Tibial nerve (tissue), 4 donors: ENCODE data around the gene BUB1. TPM values are rescaled to one million over a fixed set of nuclear protein-coding genes. Genes with fewer than 3 reads are reported as not detected.
"Not testable (repeated sequence)": the region's sequence is repeated elsewhere in the genome, so short reads cannot be mapped to it uniquely, and the experiment has no call there.

ENCODE experiments used
- DNase-seq, 2 donors: peaks; one replicate each; pipeline ENCODE4 v3.0.0-alpha.2; 2019; ENCODE audit warnings: low spot score in 2 of 2
- H3K27ac ChIP-seq, 4 donors: fragments of 200-600 bp; sonication (generic) in 3 of 4; one replicate each; pipeline ENCODE4 v1.5.1; 2017 to 2019; ENCODE audit warnings: mild to moderate bottlenecking in 1 of 4
- H3K27me3 ChIP-seq, 2 donors: fragments of 200-600 bp; sonication (generic) in 1 of 2; one replicate each; pipeline versions ENCODE4 v1.5.1 to v1.6.0; 2017 to 2019
- H3K36me3 ChIP-seq, 3 donors: fragments of 200-600 bp; sonication (generic); one replicate each; pipeline ENCODE4 v1.5.1; 2018 to 2019
- H3K4me1 ChIP-seq, 4 donors: fragments of 200-600 bp; sonication (generic) in 3 of 4; one replicate each; pipeline ENCODE4 v1.5.1; 2017 to 2019
- H3K4me3 ChIP-seq, 4 donors: fragments of 200-600 bp; sonication (generic) in 3 of 4; one replicate each; pipeline ENCODE4 v1.5.1; 2017 to 2019; ENCODE audit warnings: mild to moderate bottlenecking in 1 of 4, moderate library complexity in 1 of 4
- H3K9me3 ChIP-seq, 4 donors: fragments of 200-600 bp; sonication (generic) in 3 of 4; one replicate each; pipeline ENCODE4 v1.5.1; 2017 to 2019
- EP300 ChIP-seq, 2 donors: sonication (generic); formaldehyde crosslinking; IDR thresholded peaks; one replicate each; pipeline ENCODE4 v1.6.1; 2017; ENCODE audit warnings: antibody characterized with exemption in 2 of 2, mild to moderate bottlenecking in 1 of 2
- POLR2A ChIP-seq, 2 donors: fragments of 450-650 bp; IDR thresholded peaks; one replicate each; pipeline ENCODE4 v1.6.1; 2017; ENCODE audit warnings: antibody characterized with exemption in 2 of 2, mild to moderate bottlenecking in 2 of 2, moderate library complexity in 2 of 2
- WGBS, 2 donors: methylation state at CpG; one replicate each; pipeline ENCODE4 v1.1.5; 2018; 5-methylcytosine and 5-hydroxymethylcytosine counted together
- total RNA-seq, 4 donors: library from RNA; depleted of rRNA; stranded (reverse); fragments of >200 nt; gene quantifications; one replicate each; pipeline ENCODE4 v1.1.0, GENCODE V29; 2016
- TF ChIP-seq, protein P1 (sequence below), 5 experiments: fragments of 200-600 bp in 3 of 5; fragments of 450-650 bp in 2 of 5; sonication (generic) in 3 of 5; IDR thresholded peaks; one replicate each; pipeline ENCODE4 v1.5.1; 2016 to 2019; ENCODE audit warnings: antibody characterized with exemption in 5 of 5, mild to moderate bottlenecking in 3 of 5, moderate library complexity in 2 of 5

Gene BUB1
- total RNA-seq, 4 donors from 2014 or later = 0.42 to 1.8 (median 0.71) TPM

DNA sequence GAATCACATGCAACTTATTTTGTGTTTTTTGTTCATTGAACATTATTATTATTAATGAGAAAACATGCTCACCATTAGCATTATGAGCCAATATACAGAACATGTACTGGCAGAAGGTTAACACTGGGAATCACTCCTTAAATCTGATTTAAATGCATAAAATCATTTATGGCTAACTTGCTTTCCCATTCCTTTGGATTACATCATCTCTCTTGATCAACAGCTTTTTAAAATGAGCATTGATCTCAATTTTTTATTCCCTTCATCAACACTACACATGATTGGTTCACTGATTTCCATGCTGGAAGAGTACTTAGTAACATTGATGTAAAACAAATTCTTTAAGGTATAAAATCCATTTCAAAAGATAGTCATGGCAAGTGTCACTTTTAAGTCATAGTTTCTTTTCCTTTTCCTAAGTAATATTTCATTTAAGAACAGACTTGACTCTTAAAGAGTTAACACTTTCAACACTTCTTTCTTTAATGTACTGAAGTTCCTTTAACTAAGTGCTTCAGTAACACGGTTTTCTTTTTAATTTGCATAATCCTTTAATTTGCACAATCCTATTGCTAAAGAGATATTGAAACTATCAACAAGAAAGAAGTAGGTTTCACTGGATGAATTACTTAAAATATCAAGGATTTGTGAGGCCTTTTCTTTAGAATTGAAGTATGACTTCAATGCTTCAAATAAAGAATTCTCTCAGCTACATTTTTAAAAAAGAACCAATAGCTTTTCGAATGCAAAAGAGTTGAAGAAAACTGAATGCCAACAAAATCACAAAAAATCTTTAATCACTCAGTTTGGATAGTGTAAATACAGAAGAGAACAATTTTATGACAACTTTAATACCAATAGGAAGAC is 24.9 kb upstream of the BUB1 start:
- H3K9me3 ChIP-seq = no peaks in the 10 kb centered on the region
- H3K27ac ChIP-seq = no peak overlapping the region
- H3K27me3 ChIP-seq = no peaks in the 10 kb centered on the region
- no peak for DNase-seq
- no peaks in the 10 kb centered on the region for H3K36me3 ChIP-seq
- H3K4me1 ChIP-seq = no peaks in the 10 kb centered on the region
- 41 to 48% methylated on average over 2 of the region's 2 CpGs for WGBS, 2 donors
- TF ChIP-seq EP300 (IDR thresholded peaks at IDR 0.05) = no peak
- TF ChIP-seq POLR2A (IDR thresholded peaks at IDR 0.05) = no peak
- TF ChIP-seq, protein P1, sequence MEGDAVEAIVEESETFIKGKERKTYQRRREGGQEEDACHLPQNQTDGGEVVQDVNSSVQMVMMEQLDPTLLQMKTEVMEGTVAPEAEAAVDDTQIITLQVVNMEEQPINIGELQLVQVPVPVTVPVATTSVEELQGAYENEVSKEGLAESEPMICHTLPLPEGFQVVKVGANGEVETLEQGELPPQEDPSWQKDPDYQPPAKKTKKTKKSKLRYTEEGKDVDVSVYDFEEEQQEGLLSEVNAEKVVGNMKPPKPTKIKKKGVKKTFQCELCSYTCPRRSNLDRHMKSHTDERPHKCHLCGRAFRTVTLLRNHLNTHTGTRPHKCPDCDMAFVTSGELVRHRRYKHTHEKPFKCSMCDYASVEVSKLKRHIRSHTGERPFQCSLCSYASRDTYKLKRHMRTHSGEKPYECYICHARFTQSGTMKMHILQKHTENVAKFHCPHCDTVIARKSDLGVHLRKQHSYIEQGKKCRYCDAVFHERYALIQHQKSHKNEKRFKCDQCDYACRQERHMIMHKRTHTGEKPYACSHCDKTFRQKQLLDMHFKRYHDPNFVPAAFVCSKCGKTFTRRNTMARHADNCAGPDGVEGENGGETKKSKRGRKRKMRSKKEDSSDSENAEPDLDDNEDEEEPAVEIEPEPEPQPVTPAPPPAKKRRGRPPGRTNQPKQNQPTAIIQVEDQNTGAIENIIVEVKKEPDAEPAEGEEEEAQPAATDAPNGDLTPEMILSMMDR (IDR thresholded peaks at IDR 0.05) = no peak
- no peak overlapping the region for H3K4me3 ChIP-seq

DNA sequence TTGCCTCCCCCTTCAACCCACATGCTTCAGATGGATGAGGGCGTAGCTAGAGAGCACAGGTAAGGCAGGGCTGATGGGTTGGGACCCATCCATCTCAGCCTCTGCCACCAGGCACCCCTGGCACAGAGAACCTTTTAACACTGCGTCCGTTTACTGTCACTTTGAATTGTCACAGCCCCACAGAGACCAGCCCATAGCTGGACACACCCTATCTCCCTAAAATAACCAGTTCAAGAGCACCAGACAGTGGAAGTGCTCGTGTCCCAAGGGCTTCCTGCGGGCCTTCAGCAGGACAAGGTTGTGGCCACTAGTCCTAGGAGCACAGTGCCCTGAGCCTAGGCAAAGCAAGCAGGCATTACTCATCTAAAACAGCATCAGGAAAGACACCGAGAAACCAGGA is 20.4 kb upstream of the BUB1 start:
- H3K27ac ChIP-seq, H3K36me3 ChIP-seq, H3K4me1 ChIP-seq, DNase-seq, H3K27me3 ChIP-seq, H3K9me3 ChIP-seq, H3K4me3 ChIP-seq: not testable (repeated sequence)
- 100% methylated on average over 1 of the region's 6 CpGs for WGBS, 2 donors

DNA sequence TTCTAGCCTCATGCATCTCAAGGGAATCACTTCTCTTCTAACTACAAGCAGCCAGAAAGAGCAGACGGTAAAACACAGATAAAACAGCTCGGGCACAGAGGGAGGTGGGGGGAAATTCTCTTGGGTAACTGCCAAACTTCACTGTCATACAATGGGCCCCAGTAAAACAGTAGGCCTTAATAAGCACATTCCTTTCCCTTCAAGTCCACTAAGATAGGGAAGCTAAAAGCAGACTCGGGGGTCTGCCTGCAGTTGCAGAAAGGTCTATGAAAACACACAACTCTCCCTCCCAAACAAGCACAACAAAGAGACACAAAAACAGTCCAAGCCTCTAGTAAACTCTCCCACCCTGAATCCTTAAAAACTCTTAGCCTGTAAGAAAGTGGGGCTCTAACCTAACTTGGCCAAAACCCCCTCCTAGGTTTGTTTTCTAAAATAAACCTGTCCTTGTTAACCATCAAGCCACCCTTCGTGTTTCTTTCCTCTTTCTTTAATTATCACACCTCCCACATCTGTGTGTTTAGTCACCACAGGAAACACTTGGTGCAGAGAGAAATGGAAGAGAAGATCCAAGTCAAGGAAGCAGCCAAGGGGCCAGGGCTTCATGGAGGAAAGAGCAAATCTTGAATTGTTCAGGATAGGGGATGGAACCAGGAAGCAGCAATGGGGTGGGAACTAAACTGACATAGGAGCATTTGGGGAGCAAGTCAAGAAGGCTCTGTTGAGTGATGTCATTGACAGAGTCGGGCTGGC is 17.5 kb upstream of the BUB1 start:
- not testable (repeated sequence) for H3K27ac ChIP-seq, H3K4me1 ChIP-seq, H3K27me3 ChIP-seq, DNase-seq, H3K9me3 ChIP-seq, H3K4me3 ChIP-seq, H3K36me3 ChIP-seq
- WGBS, 2 donors = 27 to 39% methylated on average over 5 of the region's 5 CpGs

DNA sequence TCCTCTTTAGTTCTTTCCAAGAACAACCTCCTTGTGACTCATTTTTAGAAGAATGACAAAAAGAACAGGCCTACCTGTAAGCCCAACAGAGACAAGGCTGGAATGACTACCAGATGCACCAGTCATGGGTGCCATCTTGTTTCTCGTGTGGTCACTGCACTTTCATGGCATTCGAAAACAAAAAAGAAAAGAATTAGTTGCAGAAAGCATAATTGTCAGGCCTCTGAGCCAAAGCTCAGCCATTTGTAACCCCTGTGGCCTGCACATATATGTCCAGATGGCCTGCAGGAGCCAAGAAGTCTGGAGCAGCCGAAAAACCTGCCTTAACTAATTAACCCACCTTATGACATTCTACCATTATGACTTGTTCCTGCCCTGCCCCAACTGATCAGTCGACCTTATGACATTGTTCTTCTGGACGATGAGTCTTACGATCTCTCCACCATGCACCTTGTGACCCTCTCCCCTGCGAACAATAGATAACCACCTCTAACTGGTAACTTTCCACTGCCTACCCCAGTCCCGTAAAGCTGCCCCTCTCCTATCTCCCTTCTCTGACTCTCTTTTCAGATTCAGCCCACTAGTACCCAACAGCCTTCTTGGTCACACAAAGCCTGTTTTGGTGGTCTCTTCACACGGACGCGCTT is 13.9 kb upstream of the BUB1 start:
- H3K4me1 ChIP-seq = no peaks in the 10 kb centered on the region
- no peak overlapping the region for H3K27ac ChIP-seq
- H3K36me3 ChIP-seq = no peaks in the 10 kb centered on the region
- TF ChIP-seq POLR2A (IDR thresholded peaks at IDR 0.05) = no peak
- TF ChIP-seq, protein P1 (IDR thresholded peaks at IDR 0.05) = no peak
- TF ChIP-seq EP300 (IDR thresholded peaks at IDR 0.05) = no peak
- no peak for DNase-seq
- H3K27me3 ChIP-seq = no peaks in the 10 kb centered on the region
- H3K9me3 ChIP-seq = no peaks in the 10 kb centered on the region
- H3K4me3 ChIP-seq = no peak overlapping the region
- 93 to 94% methylated on average over 11 of the region's 11 CpGs for WGBS, 2 donors

DNA sequence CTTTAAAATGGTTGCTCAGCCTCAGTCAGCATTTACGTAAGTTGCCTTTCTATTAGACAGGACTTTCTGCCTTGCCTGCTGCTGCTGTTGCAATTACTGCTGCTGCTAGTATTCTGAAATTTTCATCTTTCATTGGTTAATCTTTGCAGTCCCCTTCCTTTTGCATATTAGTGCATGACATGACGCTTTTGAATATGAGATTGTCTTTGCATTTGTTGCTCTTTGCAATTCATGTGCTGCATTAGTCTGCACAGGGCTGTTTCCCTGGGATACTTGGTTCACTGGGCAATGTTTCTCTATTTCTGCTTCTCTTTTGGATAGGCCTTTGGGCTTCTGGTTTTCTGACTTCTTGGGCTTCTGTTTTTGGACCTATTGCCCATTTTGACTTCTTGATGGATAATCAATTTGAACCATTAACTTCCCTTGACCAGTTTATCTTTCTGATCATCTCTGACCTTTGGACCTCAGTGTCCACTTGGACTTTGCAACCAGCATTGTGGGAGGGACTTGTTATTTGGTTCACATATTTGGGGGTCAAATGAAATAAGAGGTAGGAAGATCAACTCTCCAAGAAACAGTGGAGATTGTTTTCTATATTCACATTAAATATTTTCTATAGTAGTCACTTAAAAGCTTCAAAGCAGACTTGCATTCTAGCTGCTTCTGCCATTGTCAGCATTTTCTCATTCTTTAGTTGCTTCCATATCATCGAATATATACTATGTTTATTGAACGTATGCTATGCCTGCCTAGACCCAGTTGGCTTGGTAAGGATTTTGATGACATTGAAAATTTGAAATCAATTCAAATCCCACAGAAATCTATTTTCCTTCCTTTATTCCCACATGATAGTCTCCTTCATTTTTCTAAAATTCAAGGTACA is 12.5 kb upstream of the BUB1 start:
- no peak overlapping the region for H3K4me3 ChIP-seq
- no peak overlapping the region for H3K27ac ChIP-seq
- H3K36me3 ChIP-seq = no peaks in the 10 kb centered on the region
- no peak for DNase-seq
- 85 to 90% methylated on average over 4 of the region's 4 CpGs for WGBS, 2 donors
- H3K9me3 ChIP-seq = no peaks in the 10 kb centered on the region
- TF ChIP-seq, protein P1 (IDR thresholded peaks at IDR 0.05) = no peak
- TF ChIP-seq EP300 (IDR thresholded peaks at IDR 0.05) (no peak), POLR2A (IDR thresholded peaks at IDR 0.05) (no peak)
- H3K27me3 ChIP-seq = no peaks in the 10 kb centered on the region
- H3K4me1 ChIP-seq = no peaks in the 10 kb centered on the region
